SIG-M5 treated with dmso at 0.1 percent for 504 hours (cell line): ENCODE results near the gene KIF2C.
A peak's percentile ranks its signal among the peaks of the same experiment; 100 is the strongest.

Experiments
- DNase-seq: peaks from one replicate; lab custom pipeline; 2025; ENCODE audit not compliant: unreplicated experiment; lab: John Stamatoyannopoulos, UW

Gene KIF2C

GRCh38 chr1:44775078-44775929 is 35.7 kb downstream of the KIF2C start, which contains the start of gene RPS8:
RPS8 (plus strand) TSS chr1:44775540; CDS start chr1:44775597, 57 bp downstream.
- peak; percentile 91 for DNase-seq

GRCh38 chr1:44775930-44776729 is 36.5 kb downstream of the KIF2C start:
- peak; percentile 26 for DNase-seq

GRCh38 chr1:44776730-44777068 is 37.1 kb downstream of the KIF2C start:
- no peak for DNase-seq

GRCh38 chr1:44777547-44777946 is 37.9 kb downstream of the KIF2C start:
- DNase-seq: no peak

- DNase-seq: peak; percentile 57
Observed at GRCh38 chr1:44777969-44778635, 38.5 kb downstream of the KIF2C start.

GRCh38 chr1:44778705-44779576 is 39.3 kb downstream of the KIF2C start:
- no peak for DNase-seq

- DNase-seq: no peak
Observed at GRCh38 chr1:44780583-44781121, 41.0 kb downstream of the KIF2C start.

- DNase-seq: no peak
Observed at GRCh38 chr1:44783697-44784093, 44.1 kb downstream of the KIF2C start.

GRCh38 chr1:44784094-44785028 is 44.7 kb downstream of the KIF2C start:
- DNase-seq: no peak

GRCh38 chr1:44785029-44785380 is 45.4 kb downstream of the KIF2C start:
- DNase-seq: no peak

- no peak for DNase-seq
Observed at GRCh38 chr1:44785501-44786137, 46.0 kb downstream of the KIF2C start.

GRCh38 chr1:44786138-44786840 is 46.7 kb downstream of the KIF2C start:
- peak; percentile 43 for DNase-seq

GRCh38 chr1:44786841-44787426 is 47.3 kb downstream of the KIF2C start:
- DNase-seq: no peak

GRCh38 chr1:44787506-44787905 is 47.9 kb downstream of the KIF2C start:
- DNase-seq: no peak

GRCh38 chr1:44788120-44788860 is 48.7 kb downstream of the KIF2C start, which contains the start of gene BEST4:
BEST4 (minus strand) TSS chr1:44788170; CDS start chr1:44787705, 465 bp downstream.
- DNase-seq: no peak

- no peak for DNase-seq
Observed at GRCh38 chr1:44790968-44791801, 51.5 kb downstream of the KIF2C start.
